Fibroblast of pulmonary artery (primary cell): ENCODE results near the gene KCP.

Experiments
- DNase-seq: peaks from one replicate; pipeline ENCODE4 v3.0.0-alpha.2; 2010; ENCODE audit warnings: low read depth
- H3K4me3 ChIP-seq: replicated peaks from 2 replicates; pipeline ENCODE4 v1.5.1; 2011; ENCODE audit warnings: low read depth, mild to moderate bottlenecking, control low read depth, low read length, moderate library complexity
- TF ChIP-seq, protein P1 (sequence below): IDR thresholded peaks from 2 replicates; pipeline ENCODE4 v1.5.1; 2011; ENCODE audit warnings: mild to moderate bottlenecking, control low read depth, low read length, inconsistent platforms; ENCODE audit errors: missing control alignments

KCP gene

DNA sequence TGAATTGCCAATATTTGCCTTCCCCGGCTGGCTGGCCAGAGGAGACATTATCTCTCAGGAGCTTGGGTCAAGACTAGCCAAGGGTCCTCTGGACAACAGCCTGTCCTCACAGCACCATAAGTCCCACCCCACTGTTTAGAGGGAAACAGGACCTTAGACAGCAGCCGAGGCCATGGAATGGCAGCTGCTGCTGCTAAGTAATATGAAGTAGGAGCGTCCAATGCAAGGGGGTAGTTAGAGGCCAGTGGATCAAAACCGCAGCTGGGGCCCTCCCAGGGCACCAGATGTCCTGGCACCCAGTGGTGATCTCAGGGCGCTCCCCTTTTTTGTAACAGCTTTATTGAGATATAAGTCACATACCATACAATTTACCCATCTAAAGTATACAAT is 12.9 kb upstream of the KCP start:
- TF ChIP-seq, protein P1, sequence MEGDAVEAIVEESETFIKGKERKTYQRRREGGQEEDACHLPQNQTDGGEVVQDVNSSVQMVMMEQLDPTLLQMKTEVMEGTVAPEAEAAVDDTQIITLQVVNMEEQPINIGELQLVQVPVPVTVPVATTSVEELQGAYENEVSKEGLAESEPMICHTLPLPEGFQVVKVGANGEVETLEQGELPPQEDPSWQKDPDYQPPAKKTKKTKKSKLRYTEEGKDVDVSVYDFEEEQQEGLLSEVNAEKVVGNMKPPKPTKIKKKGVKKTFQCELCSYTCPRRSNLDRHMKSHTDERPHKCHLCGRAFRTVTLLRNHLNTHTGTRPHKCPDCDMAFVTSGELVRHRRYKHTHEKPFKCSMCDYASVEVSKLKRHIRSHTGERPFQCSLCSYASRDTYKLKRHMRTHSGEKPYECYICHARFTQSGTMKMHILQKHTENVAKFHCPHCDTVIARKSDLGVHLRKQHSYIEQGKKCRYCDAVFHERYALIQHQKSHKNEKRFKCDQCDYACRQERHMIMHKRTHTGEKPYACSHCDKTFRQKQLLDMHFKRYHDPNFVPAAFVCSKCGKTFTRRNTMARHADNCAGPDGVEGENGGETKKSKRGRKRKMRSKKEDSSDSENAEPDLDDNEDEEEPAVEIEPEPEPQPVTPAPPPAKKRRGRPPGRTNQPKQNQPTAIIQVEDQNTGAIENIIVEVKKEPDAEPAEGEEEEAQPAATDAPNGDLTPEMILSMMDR = no peak
- no peak overlapping the region for H3K4me3 ChIP-seq
- DNase-seq = no peak

DNA sequence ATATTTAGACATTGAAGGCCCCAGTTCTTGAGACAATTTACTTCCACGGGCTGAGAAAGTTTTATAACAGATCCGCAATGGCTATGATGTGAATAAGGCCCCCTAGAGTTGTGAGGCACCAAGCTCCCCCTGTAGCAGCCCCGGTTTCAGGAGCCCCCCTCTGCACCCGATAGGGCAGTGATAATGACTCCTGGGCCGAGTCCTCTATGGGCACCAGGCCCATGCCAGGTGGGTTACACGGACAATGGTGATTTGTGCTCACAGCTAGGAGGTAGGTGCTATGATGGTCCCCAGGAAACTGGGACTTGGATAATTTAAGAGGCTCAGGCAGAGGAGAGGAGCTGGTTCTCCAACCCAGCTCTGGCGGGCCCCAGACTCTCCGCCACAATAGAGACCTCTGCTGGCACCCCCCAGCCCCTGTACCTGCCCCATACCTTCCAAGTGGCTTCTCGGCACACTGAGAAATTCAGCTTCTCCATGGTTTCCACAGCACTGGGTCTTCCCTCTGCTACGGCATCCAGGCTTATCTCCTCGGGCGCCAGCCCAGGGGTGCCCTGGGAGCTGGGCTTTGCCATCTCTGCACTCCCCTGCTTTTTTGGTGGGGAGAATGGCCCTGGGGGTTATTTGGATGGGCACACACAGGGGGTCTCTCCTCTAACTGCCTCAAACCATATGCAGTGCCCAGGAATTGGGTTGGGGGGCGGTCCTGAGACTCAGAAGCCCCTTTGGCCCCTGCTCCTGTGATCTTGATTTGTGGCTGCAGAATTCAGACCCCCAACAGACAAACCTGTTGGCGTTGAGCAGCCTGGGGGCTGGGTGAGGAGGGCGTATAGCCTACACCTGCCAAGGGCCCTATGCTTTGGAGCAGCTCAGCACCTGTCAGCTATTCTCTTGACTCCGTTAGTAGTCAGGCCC is 12.2 kb upstream of the KCP start:
- TF ChIP-seq, protein P1 = no peak
- DNase-seq = no peak

DNA sequence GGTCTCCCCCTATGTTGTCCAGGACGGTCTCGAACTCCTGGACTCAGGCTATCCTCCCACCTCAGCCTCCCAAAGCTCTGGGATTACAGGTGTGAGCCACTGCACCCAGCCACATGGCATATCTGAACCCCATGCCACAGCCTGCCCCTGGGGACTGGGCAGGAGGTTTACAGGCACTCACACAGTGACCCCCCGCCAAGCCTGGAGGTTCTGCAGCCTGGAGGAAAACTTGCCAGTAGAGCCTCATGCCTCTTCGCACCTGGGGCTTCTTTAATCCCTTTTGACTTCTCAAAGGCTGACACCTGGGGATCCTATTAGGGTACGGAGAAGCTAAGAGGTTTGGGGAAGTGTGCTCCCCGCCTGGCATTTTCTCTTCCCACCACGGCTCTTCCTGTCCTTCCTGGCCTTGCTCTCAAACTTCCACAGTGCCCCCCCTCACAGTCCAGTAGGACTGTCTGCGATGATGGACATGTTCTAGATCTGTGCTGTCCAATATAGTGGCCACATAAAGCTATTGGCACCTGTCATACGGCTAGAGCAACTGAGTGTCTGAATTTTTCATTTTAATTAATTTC is 11.4 kb upstream of the KCP start:
- TF ChIP-seq, protein P1 = no peak
- H3K4me3 ChIP-seq = no peak overlapping the region
- DNase-seq = no peak

More for the DNA sequence above, 12.2 kb upstream of the KCP start:
- H3K4me3 ChIP-seq = no peak overlapping the region

DNA sequence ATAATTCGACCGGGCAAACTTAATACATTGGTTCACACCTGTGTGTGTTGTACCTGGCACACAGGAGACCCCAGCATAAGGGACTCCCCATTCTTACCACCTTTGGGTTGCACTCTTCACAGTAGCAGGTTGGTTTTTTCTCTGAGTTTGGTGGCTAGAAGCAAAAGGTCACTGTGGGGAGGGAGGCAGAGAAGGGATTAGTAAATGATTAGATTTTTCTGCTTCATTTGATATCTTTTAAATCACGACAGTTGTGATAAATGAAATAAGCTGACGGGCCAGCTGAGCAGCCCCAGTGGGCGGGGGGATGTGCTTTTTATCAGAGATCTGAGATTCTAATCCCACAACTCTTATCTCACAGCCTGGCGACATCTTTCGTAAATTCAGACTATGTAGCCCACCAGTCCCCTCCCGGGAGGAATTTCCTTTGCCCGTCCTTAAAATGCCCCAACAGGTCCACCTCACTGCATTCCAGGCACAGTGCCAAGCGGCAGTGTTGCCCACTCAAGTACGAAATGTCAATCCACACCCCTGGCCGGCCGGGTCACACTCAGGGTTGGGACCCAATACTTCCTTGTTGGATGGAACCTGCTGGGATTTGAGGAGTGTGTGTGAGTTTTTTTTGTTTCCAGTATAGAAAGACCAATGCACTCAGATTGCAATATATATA is 10.5 kb upstream of the KCP start:
- DNase-seq = no peak
- no peak overlapping the region for H3K4me3 ChIP-seq
- TF ChIP-seq, protein P1 = no peak

DNA sequence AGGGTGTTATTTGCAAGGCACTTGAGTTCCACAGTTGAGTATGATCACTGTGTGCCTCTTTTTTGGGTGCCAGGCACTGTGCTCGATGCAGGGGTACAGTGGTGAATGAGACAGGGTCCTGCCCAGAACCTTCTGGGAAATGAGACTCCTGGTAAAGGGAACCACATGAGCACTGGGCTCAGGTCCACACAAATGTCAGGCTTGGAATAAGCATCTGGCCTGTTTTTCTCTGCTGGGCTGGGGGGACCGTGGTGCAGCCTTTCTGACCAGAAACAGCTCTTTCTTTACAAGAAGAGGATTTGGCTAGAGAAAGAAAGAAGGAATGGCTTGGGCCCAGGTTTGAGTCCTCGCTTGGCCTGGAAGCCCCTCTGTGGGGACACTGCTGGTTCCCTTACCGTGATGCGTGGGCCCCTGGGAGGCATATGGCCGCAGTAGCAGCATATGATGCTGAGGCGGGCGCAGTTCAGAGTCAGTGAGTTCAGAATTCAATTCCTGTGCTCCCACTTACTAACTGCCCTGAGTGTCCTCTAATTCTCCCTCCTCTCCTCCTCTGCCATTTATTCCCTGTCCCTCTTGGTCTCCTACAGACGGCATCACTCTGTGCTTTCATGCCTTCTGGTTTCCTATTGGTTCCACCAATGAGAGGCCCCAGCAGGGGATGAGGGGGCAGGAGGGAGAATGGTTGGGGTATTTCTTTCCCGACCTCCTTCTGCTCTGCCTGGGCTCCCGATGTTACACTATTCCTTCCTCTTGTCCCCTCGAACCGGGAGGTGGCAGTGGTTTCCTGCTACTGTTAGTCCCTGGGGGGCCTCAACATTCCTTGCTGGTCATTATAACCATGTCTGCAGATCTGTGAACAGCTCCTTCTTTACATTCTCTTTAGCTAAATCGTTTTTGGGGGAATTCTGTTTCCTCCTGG is 9.6 kb upstream of the KCP start:
- TF ChIP-seq, protein P1 = no peak
- no peak overlapping the region for H3K4me3 ChIP-seq
- DNase-seq = no peak

DNA sequence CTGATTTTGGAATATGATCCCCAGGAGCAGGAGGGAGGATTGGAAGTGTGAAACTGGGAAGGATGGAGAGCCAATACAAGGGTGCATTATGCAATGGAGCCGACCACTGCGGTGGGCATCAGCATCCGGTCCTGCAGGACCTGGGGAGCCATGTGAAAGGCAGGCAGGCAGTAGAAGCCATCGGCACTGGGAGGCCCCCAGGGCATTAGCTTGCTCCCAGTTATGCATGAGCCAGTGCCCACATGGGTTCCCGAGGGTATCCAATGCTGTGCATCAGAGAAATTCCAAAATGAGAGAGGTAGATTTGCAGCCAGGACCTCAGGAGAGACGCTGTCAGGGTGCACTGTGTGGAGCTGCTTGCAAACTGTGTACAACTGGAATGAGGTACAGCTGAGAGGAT is 8.7 kb upstream of the KCP start:
- H3K4me3 ChIP-seq = no peak overlapping the region
- no peak for DNase-seq
- TF ChIP-seq, protein P1 = no peak
